Measurements from ENCODE around the gene LGALS9C.
"Not testable (repeated sequence)": the region's sequence is repeated elsewhere in the genome, so short reads cannot be mapped to it uniquely, and the experiment has no call there.

Gene LGALS9C

GRCh38 chr17:18476508-18477308, at the start of gene LGALS9C:
Gene LGALS9C, plus strand, starts transcription at chr17:18476789. Its CDS starts 66 bp downstream, at chr17:18476855.
- H2AFZ ChIP-seq (ENCODE audit: low read length); DNase-seq; H3K4me3 ChIP-seq (ENCODE audit: low read length); H3K36me3 ChIP-seq (replicated peaks; ENCODE audit: insufficient read depth, low read length); H3K9me3 ChIP-seq (replicated peaks; ENCODE audit: insufficient read depth, low read length); H3K4me2 ChIP-seq (ENCODE audit: low read depth, low read length); H3K27ac ChIP-seq (ENCODE audit: low read length); H3F3A ChIP-seq (ENCODE audit: insufficient read depth, low read length); H3K79me2 ChIP-seq (ENCODE audit: low read length); H3K27me3 ChIP-seq (replicated peaks; ENCODE audit: insufficient read depth, low read length); H3K4me1 ChIP-seq (ENCODE audit: low read length); H4K20me1 ChIP-seq (ENCODE audit: insufficient read depth, low read length); H3K9me2 ChIP-seq (replicated peaks; ENCODE audit: insufficient read depth, low read length); H3K9ac ChIP-seq (ENCODE audit: low read length): not testable (repeated sequence)

GRCh38 chr17:18432206-18432605, 44.4 kb upstream of the LGALS9C start:
- H3K4me1 ChIP-seq (ENCODE audit: low read length); H3K27me3 ChIP-seq (replicated peaks; ENCODE audit: insufficient read depth, low read length); H3K9ac ChIP-seq (ENCODE audit: low read length); H3F3A ChIP-seq (ENCODE audit: insufficient read depth, low read length); H2AFZ ChIP-seq (ENCODE audit: low read length); H3K4me3 ChIP-seq (ENCODE audit: low read length); DNase-seq; H4K20me1 ChIP-seq (ENCODE audit: insufficient read depth, low read length); H3K79me2 ChIP-seq (ENCODE audit: low read length); H3K36me3 ChIP-seq (replicated peaks; ENCODE audit: insufficient read depth, low read length); H3K27ac ChIP-seq (ENCODE audit: low read length); H3K9me3 ChIP-seq (replicated peaks; ENCODE audit: insufficient read depth, low read length); H3K4me2 ChIP-seq (ENCODE audit: low read depth, low read length); H3K9me2 ChIP-seq (replicated peaks; ENCODE audit: insufficient read depth, low read length): not testable (repeated sequence)

DNA sequence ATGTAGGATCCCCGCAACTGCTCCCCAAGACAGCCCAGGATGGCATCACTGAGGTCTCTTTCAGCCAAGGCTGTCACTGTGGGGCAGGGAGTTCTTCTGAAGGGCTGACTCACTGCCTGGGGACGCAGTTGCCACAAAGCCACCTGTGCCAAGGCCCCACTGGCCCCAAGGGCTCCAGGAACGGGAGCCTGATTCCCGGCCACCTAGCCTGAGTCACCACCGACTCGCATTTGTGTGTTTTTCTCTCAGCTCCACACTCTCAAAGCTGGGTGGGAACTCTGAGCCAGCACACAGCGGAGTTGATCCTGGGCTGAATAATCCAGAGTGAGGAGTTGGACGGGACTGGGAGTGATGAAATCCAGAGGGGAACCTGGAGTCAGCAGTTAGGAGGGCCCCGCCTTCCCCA, 37.1 kb upstream of the LGALS9C start:
- not testable (repeated sequence) for DNase-seq; H3K4me3 ChIP-seq (ENCODE audit: low read length); H3K4me2 ChIP-seq (ENCODE audit: low read depth, low read length); H3K9me2 ChIP-seq (replicated peaks; ENCODE audit: insufficient read depth, low read length); H3K9me3 ChIP-seq (replicated peaks; ENCODE audit: insufficient read depth, low read length); H2AFZ ChIP-seq (ENCODE audit: low read length); H3K27ac ChIP-seq (ENCODE audit: low read length); H3F3A ChIP-seq (ENCODE audit: insufficient read depth, low read length); H3K4me1 ChIP-seq (ENCODE audit: low read length); H3K79me2 ChIP-seq (ENCODE audit: low read length); H3K36me3 ChIP-seq (replicated peaks; ENCODE audit: insufficient read depth, low read length); H4K20me1 ChIP-seq (ENCODE audit: insufficient read depth, low read length); H3K9ac ChIP-seq (ENCODE audit: low read length); H3K27me3 ChIP-seq (replicated peaks; ENCODE audit: insufficient read depth, low read length)

DNA sequence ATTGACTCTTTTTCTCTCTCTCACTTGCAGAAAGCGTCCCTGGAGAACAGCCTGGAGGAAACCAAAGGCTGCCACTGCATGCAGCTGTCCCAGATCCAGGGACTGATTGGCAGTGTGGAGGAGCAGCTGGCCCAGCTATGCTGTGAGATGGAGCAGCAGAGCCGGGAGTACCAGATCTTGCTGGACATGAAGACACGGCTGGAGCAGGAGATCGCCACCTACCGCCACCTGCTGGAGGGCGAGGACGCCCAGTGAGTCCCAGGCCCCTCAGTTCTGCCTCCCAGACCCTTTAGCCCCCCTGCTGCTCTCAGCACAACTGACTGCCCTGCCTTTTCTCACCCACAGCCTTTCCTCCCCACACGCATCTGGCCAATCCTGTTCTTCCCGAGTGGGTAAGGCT, 34.5 kb upstream of the LGALS9C start:
- H3K4me1 ChIP-seq (ENCODE audit: low read length); H3K9me3 ChIP-seq (replicated peaks; ENCODE audit: insufficient read depth, low read length); DNase-seq; H3K4me3 ChIP-seq (ENCODE audit: low read length); H3K27me3 ChIP-seq (replicated peaks; ENCODE audit: insufficient read depth, low read length); H3K9ac ChIP-seq (ENCODE audit: low read length); H3F3A ChIP-seq (ENCODE audit: insufficient read depth, low read length); H4K20me1 ChIP-seq (ENCODE audit: insufficient read depth, low read length); H3K36me3 ChIP-seq (replicated peaks; ENCODE audit: insufficient read depth, low read length); H3K9me2 ChIP-seq (replicated peaks; ENCODE audit: insufficient read depth, low read length); H3K4me2 ChIP-seq (ENCODE audit: low read depth, low read length); H2AFZ ChIP-seq (ENCODE audit: low read length); H3K27ac ChIP-seq (ENCODE audit: low read length); H3K79me2 ChIP-seq (ENCODE audit: low read length): not testable (repeated sequence)

GRCh38 chr17:18442532-18442931, 34.1 kb upstream of the LGALS9C start:
- not testable (repeated sequence) for H3K27me3 ChIP-seq (replicated peaks; ENCODE audit: insufficient read depth, low read length); H3K9me2 ChIP-seq (replicated peaks; ENCODE audit: insufficient read depth, low read length); H3K4me2 ChIP-seq (ENCODE audit: low read depth, low read length); DNase-seq; H3K9ac ChIP-seq (ENCODE audit: low read length); H3K9me3 ChIP-seq (replicated peaks; ENCODE audit: insufficient read depth, low read length); H3K27ac ChIP-seq (ENCODE audit: low read length); H3K4me3 ChIP-seq (ENCODE audit: low read length); H3K4me1 ChIP-seq (ENCODE audit: low read length); H2AFZ ChIP-seq (ENCODE audit: low read length); H3F3A ChIP-seq (ENCODE audit: insufficient read depth, low read length); H4K20me1 ChIP-seq (ENCODE audit: insufficient read depth, low read length); H3K79me2 ChIP-seq (ENCODE audit: low read length); H3K36me3 ChIP-seq (replicated peaks; ENCODE audit: insufficient read depth, low read length)

DNA sequence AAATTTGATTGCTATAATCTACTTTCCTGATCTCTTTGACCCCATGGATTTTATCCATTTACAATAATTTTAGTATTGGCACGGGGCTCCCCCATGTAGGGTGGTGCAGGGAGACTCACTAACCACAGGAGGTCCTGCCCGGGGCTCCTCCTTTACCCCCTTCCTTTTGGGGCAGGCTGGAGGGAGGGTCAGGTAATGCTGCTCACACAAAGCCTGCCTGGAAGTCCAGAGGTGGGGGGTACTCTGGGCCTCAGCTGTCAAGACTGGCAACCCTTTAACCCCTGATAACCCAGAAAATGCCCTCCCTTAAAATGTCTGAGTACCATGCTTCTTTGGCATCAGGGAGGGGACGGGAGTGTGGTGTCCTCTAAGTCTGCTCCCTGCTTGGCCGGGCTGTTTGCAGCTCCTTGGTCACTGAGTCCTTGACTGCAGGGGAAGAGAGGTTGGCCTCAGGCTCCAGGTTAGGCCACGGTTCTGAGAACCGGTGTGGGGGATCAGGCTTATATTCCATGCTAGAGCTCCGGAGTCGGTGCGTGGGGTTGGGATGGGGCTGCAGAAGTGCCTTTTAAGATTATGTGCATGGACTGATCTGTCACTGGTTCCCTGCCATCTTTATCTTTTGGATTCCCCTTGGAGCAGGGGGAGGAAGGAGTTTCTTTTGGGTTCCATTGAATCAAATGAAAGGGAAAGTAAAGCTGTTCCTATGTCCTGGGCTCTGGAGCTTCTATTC, 28.9 kb upstream of the LGALS9C start:
- H3K9ac ChIP-seq (ENCODE audit: low read length); H4K20me1 ChIP-seq (ENCODE audit: insufficient read depth, low read length); H3K27ac ChIP-seq (ENCODE audit: low read length); H3F3A ChIP-seq (ENCODE audit: insufficient read depth, low read length); H2AFZ ChIP-seq (ENCODE audit: low read length); H3K4me1 ChIP-seq (ENCODE audit: low read length); DNase-seq; H3K36me3 ChIP-seq (replicated peaks; ENCODE audit: insufficient read depth, low read length); H3K27me3 ChIP-seq (replicated peaks; ENCODE audit: insufficient read depth, low read length); H3K9me2 ChIP-seq (replicated peaks; ENCODE audit: insufficient read depth, low read length); H3K9me3 ChIP-seq (replicated peaks; ENCODE audit: insufficient read depth, low read length); H3K4me3 ChIP-seq (ENCODE audit: low read length); H3K4me2 ChIP-seq (ENCODE audit: low read depth, low read length); H3K79me2 ChIP-seq (ENCODE audit: low read length): not testable (repeated sequence)

- not testable (repeated sequence) for H3K9me2 ChIP-seq (replicated peaks; ENCODE audit: insufficient read depth, low read length); H3K4me3 ChIP-seq (ENCODE audit: low read length); DNase-seq; H3K27me3 ChIP-seq (replicated peaks; ENCODE audit: insufficient read depth, low read length); H3K27ac ChIP-seq (ENCODE audit: low read length); H3F3A ChIP-seq (ENCODE audit: insufficient read depth, low read length); H3K4me2 ChIP-seq (ENCODE audit: low read depth, low read length); H3K36me3 ChIP-seq (replicated peaks; ENCODE audit: insufficient read depth, low read length); H3K79me2 ChIP-seq (ENCODE audit: low read length); H2AFZ ChIP-seq (ENCODE audit: low read length); H3K4me1 ChIP-seq (ENCODE audit: low read length); H4K20me1 ChIP-seq (ENCODE audit: insufficient read depth, low read length); H3K9me3 ChIP-seq (replicated peaks; ENCODE audit: insufficient read depth, low read length); H3K9ac ChIP-seq (ENCODE audit: low read length)
Measured at GRCh38 chr17:18448311-18448710, 28.3 kb upstream of the LGALS9C start.

GRCh38 chr17:18449833-18450232, 26.8 kb upstream of the LGALS9C start:
- not testable (repeated sequence) for H4K20me1 ChIP-seq (ENCODE audit: insufficient read depth, low read length); DNase-seq; H3K9me2 ChIP-seq (replicated peaks; ENCODE audit: insufficient read depth, low read length); H3K27me3 ChIP-seq (replicated peaks; ENCODE audit: insufficient read depth, low read length); H3K4me2 ChIP-seq (ENCODE audit: low read depth, low read length); H2AFZ ChIP-seq (ENCODE audit: low read length); H3K36me3 ChIP-seq (replicated peaks; ENCODE audit: insufficient read depth, low read length); H3K9me3 ChIP-seq (replicated peaks; ENCODE audit: insufficient read depth, low read length); H3K79me2 ChIP-seq (ENCODE audit: low read length); H3K4me1 ChIP-seq (ENCODE audit: low read length); H3K27ac ChIP-seq (ENCODE audit: low read length); H3F3A ChIP-seq (ENCODE audit: insufficient read depth, low read length); H3K4me3 ChIP-seq (ENCODE audit: low read length); H3K9ac ChIP-seq (ENCODE audit: low read length)
